GM12878 (cell line): ENCODE results near the gene TNP2. TPM values are rescaled to one million over a fixed set of nuclear protein-coding genes. Genes with fewer than 3 reads are reported as not detected.

ENCODE experiments used
- BACH1 ChIP-seq: fragments of 450-650 bp; IDR thresholded peaks from 2 replicates; pipeline ENCODE4 v1.6.1; 2017; ENCODE audit warnings: mild to moderate bottlenecking, borderline replicate concordance
- BHLHE40 ChIP-seq, 2 experiments: fragments of 450-650 bp in 1 of 2; IDR thresholded peaks; 2 replicates each; pipeline ENCODE4 v1.6.1; 2011 to 2017; ENCODE audit warnings: low read depth in 2 of 2, borderline replicate concordance in 1 of 2, improper control_type of control experiment in 1 of 2, low read length in 1 of 2, mild to moderate bottlenecking in 1 of 2
- DPF2 ChIP-seq: fragments of 450-650 bp; IDR thresholded peaks from 2 replicates; pipeline ENCODE4 v1.6.1; 2017; ENCODE audit warnings: mild to moderate bottlenecking
- KDM1A ChIP-seq: fragments of 200-600 bp; sonication (generic); IDR thresholded peaks from 2 replicates; pipeline ENCODE4 v1.6.1; 2016; ENCODE audit warnings: borderline replicate concordance
- NRF1 ChIP-seq: conservative IDR thresholded peaks from 2 replicates; pipeline ENCODE4 v1.6.1; 2011; ENCODE audit warnings: mild to moderate bottlenecking, low read depth, low read length, improper control_type of control experiment
- SMARCA5 ChIP-seq: fragments of 450-650 bp; IDR thresholded peaks from 2 replicates; pipeline ENCODE4 v1.6.1; 2017; ENCODE audit warnings: mild to moderate bottlenecking
- WRNIP1 ChIP-seq: IDR thresholded peaks from 2 replicates; pipeline ENCODE4 v1.6.1; 2011; ENCODE audit warnings: low read depth, low read length, improper control_type of control experiment, borderline replicate concordance
- ZNF207 ChIP-seq: fragments of 450-650 bp; IDR thresholded peaks from 2 replicates; pipeline ENCODE4 v1.6.1; 2014; ENCODE audit warnings: antibody characterized with exemption, mild to moderate bottlenecking, borderline replicate concordance
- polyA plus RNA-seq, 11 experiments: library from polyadenylated mRNA; depleted of rRNA in 4 of 11; unstranded in 6 of 11; stranded (reverse) in 5 of 11; fragments of >200 nt; fragmentation: Nextera tagmentation in 4 of 11; fragmentation: Illumina TruSeq in 1 of 11; extraction: Ambion mirVana in 4 of 11; extraction: Trizol in 1 of 11; gene quantifications; 1 replicate in 1 of 11; 2 replicates in 10 of 11; pipeline versions ENCODE4 v1.2.1 to v1.2.3, GENCODE V29; 2011 to 2016; ENCODE audit warnings: inconsistent platforms in 2 of 11, missing spikeins in 2 of 11, low read depth in 1 of 11
- total RNA-seq, 4 experiments: library from RNA; depleted of rRNA in 3 of 4; stranded (reverse); fragments of >200 nt in 3 of 4; fragmentation: Illumina TruSeq in 1 of 4; extraction: Trizol in 1 of 4; gene quantifications; 2 replicates each; pipeline versions ENCODE4 v1.2.1 to v1.2.3, GENCODE V29; 2013 to 2021
- TF ChIP-seq, protein P1 (sequence below): fragments of 450-650 bp; IDR thresholded peaks from 2 replicates; pipeline ENCODE4 v1.6.1; 2017; ENCODE audit warnings: mild to moderate bottlenecking, moderate library complexity
- TF ChIP-seq, protein P2 (sequence below), 3 experiments: IDR thresholded peaks in 2 of 3; conservative IDR thresholded peaks in 1 of 3; 2 replicates each; pipeline ENCODE4 v1.5.1; 2011; ENCODE audit warnings: low read depth in 3 of 3, low read length in 3 of 3, mild to moderate bottlenecking in 3 of 3, control low read depth in 2 of 3, moderate library complexity in 2 of 3, inconsistent platforms in 1 of 3, mixed read lengths in 1 of 3; ENCODE audit not compliant: control insufficient read depth in 2 of 3, insufficient read depth in 1 of 3; ENCODE audit errors: extremely low read depth in 1 of 3
- TF ChIP-seq, protein P3 (sequence below): fragments of 450-650 bp; IDR thresholded peaks from 2 replicates; pipeline ENCODE4 v1.6.1; 2016; ENCODE audit warnings: mild to moderate bottlenecking
- TF ChIP-seq, protein P4 (sequence below): fragments of 450-650 bp; IDR thresholded peaks from 2 replicates; pipeline ENCODE4 v1.6.1; 2017; ENCODE audit warnings: mild to moderate bottlenecking, low read depth, inconsistent platforms; ENCODE audit not compliant: poor library complexity, severe bottlenecking

Gene TNP2
- total and polyA plus RNA-seq, 10 of the 15 experiments (the other 5 are each of a cell fraction or from before 2014, with no cell fraction given): not detected

DNA sequence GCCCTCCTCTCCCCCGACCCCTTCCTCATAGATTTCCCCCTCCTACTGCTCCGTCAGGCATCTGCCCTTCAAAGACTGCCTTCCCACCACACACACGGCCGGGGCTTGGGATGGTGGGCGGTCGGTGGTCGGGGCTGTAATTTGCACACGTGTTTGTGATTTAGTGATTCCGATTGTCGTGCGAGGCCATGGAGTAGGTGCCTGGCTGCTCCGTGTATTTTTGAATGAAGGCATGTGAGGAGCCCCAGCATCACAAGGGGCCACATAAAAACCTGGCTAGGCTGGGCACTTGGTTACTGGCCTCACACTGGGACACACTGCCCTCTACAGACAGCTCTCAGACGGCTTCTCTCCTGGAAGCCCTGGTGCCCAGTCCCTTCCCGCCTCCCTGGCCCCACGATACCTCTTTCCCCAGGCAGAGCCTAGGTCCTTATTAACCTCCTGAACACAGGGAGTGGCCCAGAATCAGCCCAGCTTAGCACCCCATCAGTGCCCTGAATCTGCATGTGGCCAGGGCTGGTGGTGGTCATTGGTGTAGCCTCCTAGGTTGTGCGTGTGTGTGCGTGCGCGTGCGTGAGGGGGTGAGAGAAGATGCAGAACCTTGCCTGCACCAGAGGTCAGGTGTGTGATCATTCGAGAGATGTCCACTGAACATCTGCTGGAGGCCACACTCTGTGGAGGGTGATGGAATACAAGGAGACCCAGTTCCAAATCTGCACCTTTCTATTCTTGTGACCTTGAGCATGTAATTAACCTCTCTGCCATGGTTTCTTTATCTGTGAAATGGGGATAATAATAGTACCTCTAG is 11.8 kb downstream of the TNP2 start (continued):
- TF ChIP-seq, protein P1, sequence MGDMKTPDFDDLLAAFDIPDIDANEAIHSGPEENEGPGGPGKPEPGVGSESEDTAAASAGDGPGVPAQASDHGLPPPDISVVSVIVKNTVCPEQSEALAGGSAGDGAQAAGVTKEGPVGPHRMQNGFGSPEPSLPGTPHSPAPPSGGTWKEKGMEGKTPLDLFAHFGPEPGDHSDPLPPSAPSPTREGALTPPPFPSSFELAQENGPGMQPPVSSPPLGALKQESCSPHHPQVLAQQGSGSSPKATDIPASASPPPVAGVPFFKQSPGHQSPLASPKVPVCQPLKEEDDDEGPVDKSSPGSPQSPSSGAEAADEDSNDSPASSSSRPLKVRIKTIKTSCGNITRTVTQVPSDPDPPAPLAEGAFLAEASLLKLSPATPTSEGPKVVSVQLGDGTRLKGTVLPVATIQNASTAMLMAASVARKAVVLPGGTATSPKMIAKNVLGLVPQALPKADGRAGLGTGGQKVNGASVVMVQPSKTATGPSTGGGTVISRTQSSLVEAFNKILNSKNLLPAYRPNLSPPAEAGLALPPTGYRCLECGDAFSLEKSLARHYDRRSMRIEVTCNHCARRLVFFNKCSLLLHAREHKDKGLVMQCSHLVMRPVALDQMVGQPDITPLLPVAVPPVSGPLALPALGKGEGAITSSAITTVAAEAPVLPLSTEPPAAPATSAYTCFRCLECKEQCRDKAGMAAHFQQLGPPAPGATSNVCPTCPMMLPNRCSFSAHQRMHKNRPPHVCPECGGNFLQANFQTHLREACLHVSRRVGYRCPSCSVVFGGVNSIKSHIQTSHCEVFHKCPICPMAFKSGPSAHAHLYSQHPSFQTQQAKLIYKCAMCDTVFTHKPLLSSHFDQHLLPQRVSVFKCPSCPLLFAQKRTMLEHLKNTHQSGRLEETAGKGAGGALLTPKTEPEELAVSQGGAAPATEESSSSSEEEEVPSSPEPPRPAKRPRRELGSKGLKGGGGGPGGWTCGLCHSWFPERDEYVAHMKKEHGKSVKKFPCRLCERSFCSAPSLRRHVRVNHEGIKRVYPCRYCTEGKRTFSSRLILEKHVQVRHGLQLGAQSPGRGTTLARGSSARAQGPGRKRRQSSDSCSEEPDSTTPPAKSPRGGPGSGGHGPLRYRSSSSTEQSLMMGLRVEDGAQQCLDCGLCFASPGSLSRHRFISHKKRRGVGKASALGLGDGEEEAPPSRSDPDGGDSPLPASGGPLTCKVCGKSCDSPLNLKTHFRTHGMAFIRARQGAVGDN: peak; percentile 45; the same call in 1 of the 2 replicates
- TF ChIP-seq BHLHE40 (IDR thresholded peaks at IDR 0.05; ENCODE audit: borderline replicate concordance in 1 of 2, low read depth in 2 of 2, low read length in 1 of 2) (peak in 1 of 2 experiments; percentile 53; a peak in 1 of 4 replicates), SMARCA5 (0 out of 2 replicates have a peak, but pooled peaks have one; percentile 70), DPF2 (peak; percentile 16; the same call in 1 of the 2 replicates), ZNF207 (no peak), NRF1 (no peak), WRNIP1 (no peak), BACH1 (no peak), KDM1A (no peak)
- TF ChIP-seq, protein P2, sequence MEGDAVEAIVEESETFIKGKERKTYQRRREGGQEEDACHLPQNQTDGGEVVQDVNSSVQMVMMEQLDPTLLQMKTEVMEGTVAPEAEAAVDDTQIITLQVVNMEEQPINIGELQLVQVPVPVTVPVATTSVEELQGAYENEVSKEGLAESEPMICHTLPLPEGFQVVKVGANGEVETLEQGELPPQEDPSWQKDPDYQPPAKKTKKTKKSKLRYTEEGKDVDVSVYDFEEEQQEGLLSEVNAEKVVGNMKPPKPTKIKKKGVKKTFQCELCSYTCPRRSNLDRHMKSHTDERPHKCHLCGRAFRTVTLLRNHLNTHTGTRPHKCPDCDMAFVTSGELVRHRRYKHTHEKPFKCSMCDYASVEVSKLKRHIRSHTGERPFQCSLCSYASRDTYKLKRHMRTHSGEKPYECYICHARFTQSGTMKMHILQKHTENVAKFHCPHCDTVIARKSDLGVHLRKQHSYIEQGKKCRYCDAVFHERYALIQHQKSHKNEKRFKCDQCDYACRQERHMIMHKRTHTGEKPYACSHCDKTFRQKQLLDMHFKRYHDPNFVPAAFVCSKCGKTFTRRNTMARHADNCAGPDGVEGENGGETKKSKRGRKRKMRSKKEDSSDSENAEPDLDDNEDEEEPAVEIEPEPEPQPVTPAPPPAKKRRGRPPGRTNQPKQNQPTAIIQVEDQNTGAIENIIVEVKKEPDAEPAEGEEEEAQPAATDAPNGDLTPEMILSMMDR (IDR thresholded peaks at IDR 0.05 in 2 of 3, conservative IDR thresholded peaks at IDR 0.05 in 1 of 3; ENCODE audit: control insufficient read depth in 2 of 3, extremely low read depth in 1 of 3, insufficient read depth in 1 of 3, low read depth in 3 of 3, low read length in 3 of 3): peak; percentile 54 to 77 (median 75)
- TF ChIP-seq, protein P3, sequence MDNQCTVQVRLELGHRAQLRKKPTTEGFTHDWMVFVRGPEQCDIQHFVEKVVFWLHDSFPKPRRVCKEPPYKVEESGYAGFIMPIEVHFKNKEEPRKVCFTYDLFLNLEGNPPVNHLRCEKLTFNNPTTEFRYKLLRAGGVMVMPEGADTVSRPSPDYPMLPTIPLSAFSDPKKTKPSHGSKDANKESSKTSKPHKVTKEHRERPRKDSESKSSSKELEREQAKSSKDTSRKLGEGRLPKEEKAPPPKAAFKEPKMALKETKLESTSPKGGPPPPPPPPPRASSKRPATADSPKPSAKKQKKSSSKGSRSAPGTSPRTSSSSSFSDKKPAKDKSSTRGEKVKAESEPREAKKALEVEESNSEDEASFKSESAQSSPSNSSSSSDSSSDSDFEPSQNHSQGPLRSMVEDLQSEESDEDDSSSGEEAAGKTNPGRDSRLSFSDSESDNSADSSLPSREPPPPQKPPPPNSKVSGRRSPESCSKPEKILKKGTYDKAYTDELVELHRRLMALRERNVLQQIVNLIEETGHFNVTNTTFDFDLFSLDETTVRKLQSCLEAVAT: peak; percentile 85
- TF ChIP-seq, protein P4, sequence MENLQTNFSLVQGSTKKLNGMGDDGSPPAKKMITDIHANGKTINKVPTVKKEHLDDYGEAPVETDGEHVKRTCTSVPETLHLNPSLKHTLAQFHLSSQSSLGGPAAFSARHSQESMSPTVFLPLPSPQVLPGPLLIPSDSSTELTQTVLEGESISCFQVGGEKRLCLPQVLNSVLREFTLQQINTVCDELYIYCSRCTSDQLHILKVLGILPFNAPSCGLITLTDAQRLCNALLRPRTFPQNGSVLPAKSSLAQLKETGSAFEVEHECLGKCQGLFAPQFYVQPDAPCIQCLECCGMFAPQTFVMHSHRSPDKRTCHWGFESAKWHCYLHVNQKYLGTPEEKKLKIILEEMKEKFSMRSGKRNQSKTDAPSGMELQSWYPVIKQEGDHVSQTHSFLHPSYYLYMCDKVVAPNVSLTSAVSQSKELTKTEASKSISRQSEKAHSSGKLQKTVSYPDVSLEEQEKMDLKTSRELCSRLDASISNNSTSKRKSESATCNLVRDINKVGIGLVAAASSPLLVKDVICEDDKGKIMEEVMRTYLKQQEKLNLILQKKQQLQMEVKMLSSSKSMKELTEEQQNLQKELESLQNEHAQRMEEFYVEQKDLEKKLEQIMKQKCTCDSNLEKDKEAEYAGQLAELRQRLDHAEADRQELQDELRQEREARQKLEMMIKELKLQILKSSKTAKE: no peak
